DOHH2 (cell line): ENCODE results near the gene XYLT2.

Experiments
- EZH2phosphoT487 ChIP-seq: fragments of 200-600 bp; sonication (generic); IDR thresholded peaks from 2 replicates; pipeline ENCODE4 v1.6.1; 2017; ENCODE audit warnings: borderline replicate concordance, mild to moderate bottlenecking, antibody characterized with exemption, low read length, moderate library complexity, mixed read lengths
- TF ChIP-seq, protein P1 (sequence below): fragments of 200-600 bp; sonication (generic); IDR thresholded peaks from one replicate; pipeline ENCODE4 v1.5.1; 2014; ENCODE audit warnings: antibody characterized with exemption, mild to moderate bottlenecking, low read depth, low read length; ENCODE audit not compliant: poor library complexity, severe bottlenecking

DNA sequence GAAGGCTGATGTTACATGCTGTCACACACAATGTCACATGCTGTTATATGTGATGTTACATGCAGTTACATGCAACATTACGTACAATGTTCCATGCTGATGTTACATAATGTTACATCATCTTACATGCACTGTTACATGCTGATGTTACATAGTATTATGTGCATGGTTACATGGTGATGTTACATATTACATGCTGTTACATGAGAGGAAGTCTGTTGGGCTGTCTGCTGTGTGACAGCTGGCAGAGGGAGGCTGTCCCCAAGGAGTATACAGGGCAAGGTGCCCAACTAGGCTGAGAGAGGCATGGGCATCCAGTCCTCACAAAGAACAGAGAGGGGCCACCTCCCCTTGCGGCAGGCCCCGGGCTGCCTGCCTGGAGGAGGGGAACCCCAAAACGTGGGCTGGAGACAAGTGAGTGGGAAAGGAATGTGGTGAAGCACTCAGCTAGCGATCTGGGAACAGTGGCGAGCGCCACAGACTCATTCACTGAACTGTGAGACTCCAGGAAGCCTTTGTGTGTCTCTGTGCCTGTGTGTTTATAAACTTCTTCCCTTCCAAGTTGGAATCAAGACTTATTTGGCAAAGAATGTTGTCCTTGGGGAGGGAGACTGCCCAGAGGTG is 41.0 kb upstream of the XYLT2 start:
- TF ChIP-seq, protein P1, sequence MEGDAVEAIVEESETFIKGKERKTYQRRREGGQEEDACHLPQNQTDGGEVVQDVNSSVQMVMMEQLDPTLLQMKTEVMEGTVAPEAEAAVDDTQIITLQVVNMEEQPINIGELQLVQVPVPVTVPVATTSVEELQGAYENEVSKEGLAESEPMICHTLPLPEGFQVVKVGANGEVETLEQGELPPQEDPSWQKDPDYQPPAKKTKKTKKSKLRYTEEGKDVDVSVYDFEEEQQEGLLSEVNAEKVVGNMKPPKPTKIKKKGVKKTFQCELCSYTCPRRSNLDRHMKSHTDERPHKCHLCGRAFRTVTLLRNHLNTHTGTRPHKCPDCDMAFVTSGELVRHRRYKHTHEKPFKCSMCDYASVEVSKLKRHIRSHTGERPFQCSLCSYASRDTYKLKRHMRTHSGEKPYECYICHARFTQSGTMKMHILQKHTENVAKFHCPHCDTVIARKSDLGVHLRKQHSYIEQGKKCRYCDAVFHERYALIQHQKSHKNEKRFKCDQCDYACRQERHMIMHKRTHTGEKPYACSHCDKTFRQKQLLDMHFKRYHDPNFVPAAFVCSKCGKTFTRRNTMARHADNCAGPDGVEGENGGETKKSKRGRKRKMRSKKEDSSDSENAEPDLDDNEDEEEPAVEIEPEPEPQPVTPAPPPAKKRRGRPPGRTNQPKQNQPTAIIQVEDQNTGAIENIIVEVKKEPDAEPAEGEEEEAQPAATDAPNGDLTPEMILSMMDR: no peak
- TF ChIP-seq EZH2phosphoT487: no peak
